H9 (cell line): ENCODE data around the gene MOV10L1. TPM values are rescaled to one million over a fixed set of nuclear protein-coding genes. Genes with fewer than 3 reads are reported as not detected.

Source experiments
- DNase-seq: peaks from one replicate; pipeline ENCODE4 v3.0.0-alpha.2; 2017
- H2AFZ ChIP-seq: one replicate; pipeline ENCODE4 v1.6.1; 2013; ENCODE audit warnings: mild to moderate bottlenecking, low read length, control low read depth, moderate library complexity
- H2AK5ac ChIP-seq: 2 replicates; pipeline ENCODE4 v1.6.1; 2013; ENCODE audit warnings: low read length, control low read depth, mixed read lengths; ENCODE audit not compliant: insufficient read length
- H2BK120ac ChIP-seq: one replicate; pipeline ENCODE4 v1.6.1; 2013; ENCODE audit warnings: low read depth, mild to moderate bottlenecking, low read length, control low read depth, inconsistent platforms; ENCODE audit not compliant: poor library complexity, severe bottlenecking
- H2BK12ac ChIP-seq: 2 replicates; pipeline ENCODE4 v1.6.1; 2013; ENCODE audit warnings: low read length, control low read depth, mixed read lengths, low read depth; ENCODE audit not compliant: insufficient read length
- H2BK15ac ChIP-seq: 2 replicates; pipeline ENCODE4 v1.6.1; 2013; ENCODE audit warnings: low read depth, low read length, control low read depth
- H2BK20ac ChIP-seq: one replicate; pipeline ENCODE4 v1.6.1; 2013; ENCODE audit warnings: low read depth, mild to moderate bottlenecking, low read length, control low read depth, inconsistent platforms; ENCODE audit not compliant: poor library complexity, severe bottlenecking
- H2BK5ac ChIP-seq: 2 replicates; pipeline ENCODE4 v1.6.1; 2013; ENCODE audit warnings: low read length, control low read depth, mixed read lengths; ENCODE audit not compliant: insufficient read length
- H3K14ac ChIP-seq: 2 replicates; pipeline ENCODE4 v1.6.1; 2013; ENCODE audit warnings: low read length, control low read depth; ENCODE audit not compliant: insufficient read depth
- H3K18ac ChIP-seq: 2 replicates; pipeline ENCODE4 v1.6.1; 2013; ENCODE audit warnings: low read depth, mild to moderate bottlenecking, mixed read lengths, low read length, control low read depth; ENCODE audit not compliant: insufficient read length
- H3K23ac ChIP-seq: 2 replicates; pipeline ENCODE4 v1.6.1; 2013; ENCODE audit warnings: low read length, control low read depth, mixed read lengths, low read depth; ENCODE audit not compliant: insufficient read length
- H3K23me2 ChIP-seq: 2 replicates; pipeline ENCODE4 v1.6.1; 2013; ENCODE audit warnings: low read depth, mild to moderate bottlenecking, mixed read lengths, low read length, control low read depth; ENCODE audit not compliant: insufficient read length, poor library complexity, severe bottlenecking
- H3K27ac ChIP-seq: 2 replicates; pipeline ENCODE4 v1.5.1; 2013; ENCODE audit warnings: low read length, control low read depth, mixed read lengths, low read depth; ENCODE audit not compliant: insufficient read length
- H3K27me3 ChIP-seq: 2 replicates; pipeline ENCODE4 v1.6.1; 2013; ENCODE audit warnings: low read length, control low read depth, inconsistent platforms; ENCODE audit not compliant: insufficient read depth
- H3K4ac ChIP-seq: 2 replicates; pipeline ENCODE4 v1.6.1; 2013; ENCODE audit warnings: low read depth, mild to moderate bottlenecking, control low read depth, inconsistent platforms, low read length, moderate library complexity
- H3K4me1 ChIP-seq: 2 replicates; pipeline ENCODE4 v1.6.1; 2013; ENCODE audit warnings: low read length, control low read depth, inconsistent platforms; ENCODE audit not compliant: insufficient read depth
- H3K4me2 ChIP-seq: 2 replicates; pipeline ENCODE4 v1.6.1; 2013; ENCODE audit warnings: low read length, control low read depth, mixed read lengths; ENCODE audit not compliant: insufficient read length, insufficient read depth
- H3K56ac ChIP-seq: 2 replicates; pipeline ENCODE4 v1.6.1; 2013; ENCODE audit warnings: low read depth, mild to moderate bottlenecking, mixed read lengths, low read length, control low read depth; ENCODE audit not compliant: insufficient read length
- H3K79me1 ChIP-seq: 2 replicates; pipeline ENCODE4 v1.6.1; 2013; ENCODE audit warnings: low read depth, mild to moderate bottlenecking, moderate library complexity, low read length, control low read depth, inconsistent platforms; ENCODE audit not compliant: insufficient read depth, poor library complexity, severe bottlenecking
- H3K79me2 ChIP-seq: 2 replicates; pipeline ENCODE4 v1.6.1; 2013; ENCODE audit warnings: low read length, control low read depth, inconsistent platforms; ENCODE audit not compliant: insufficient read depth
- H3K9ac ChIP-seq: 2 replicates; pipeline ENCODE4 v1.6.1; 2013; ENCODE audit warnings: low read length, control low read depth, mixed read lengths; ENCODE audit not compliant: insufficient read length; ENCODE audit errors: extremely low read depth
- H3K9me3 ChIP-seq: one replicate; pipeline ENCODE4 v1.6.1; 2013; ENCODE audit warnings: low read depth, low read length, inconsistent platforms; ENCODE audit not compliant: control insufficient read depth
- H3T11ph ChIP-seq: one replicate; pipeline ENCODE4 v1.6.1; 2013; ENCODE audit warnings: mild to moderate bottlenecking, low read length, control low read depth, inconsistent platforms
- H4K20me1 ChIP-seq: one replicate; pipeline ENCODE4 v1.6.1; 2013; ENCODE audit not compliant: control insufficient read depth, insufficient read length, insufficient read depth
- H4K5ac ChIP-seq: 2 replicates; pipeline ENCODE4 v1.6.1; 2013; ENCODE audit warnings: low read depth, mild to moderate bottlenecking, mixed read lengths, low read length, control low read depth; ENCODE audit not compliant: insufficient read length
- H4K8ac ChIP-seq: replicated peaks from 2 replicates; pipeline ENCODE4 v1.6.1; 2013; ENCODE audit warnings: low read length, control low read depth, mixed read lengths, low read depth; ENCODE audit not compliant: insufficient read length
- H4K91ac ChIP-seq: 2 replicates; pipeline ENCODE4 v1.6.1; 2013; ENCODE audit warnings: low read depth, mild to moderate bottlenecking, moderate library complexity, mixed read lengths, low read length, control low read depth; ENCODE audit not compliant: insufficient read length
- H3K27ac Mint-ChIP-seq, 3 experiments: 2 replicates in 2 of 3; 3 replicates in 1 of 3; pipeline ENCODE4 v1.8.0; 2020 to 2021; ENCODE audit warnings: mixed read lengths in 3 of 3, mild to moderate bottlenecking in 1 of 3, moderate library complexity in 1 of 3
- H3K27me3 Mint-ChIP-seq: 2 replicates; pipeline ENCODE4 v1.8.0; 2021; ENCODE audit warnings: low read depth, mild to moderate bottlenecking, moderate library complexity, mixed read lengths
- H3K36me3 Mint-ChIP-seq, 3 experiments: 2 replicates in 2 of 3; 3 replicates in 1 of 3; pipeline ENCODE4 v1.8.0; 2020 to 2021; ENCODE audit warnings: low read depth in 3 of 3, mixed read lengths in 3 of 3; ENCODE audit not compliant: insufficient read depth in 1 of 3
- H3K4me1 Mint-ChIP-seq, 2 experiments: 2 replicates each; pipeline ENCODE4 v1.8.0; 2020; ENCODE audit warnings: mixed read lengths in 2 of 2
- H3K4me3 Mint-ChIP-seq, 2 experiments: 2 replicates in 1 of 2; 3 replicates in 1 of 2; pipeline ENCODE4 v1.8.0; 2020 to 2021; ENCODE audit warnings: mild to moderate bottlenecking in 2 of 2, mixed read lengths in 2 of 2, moderate library complexity in 1 of 2
- H3K9me3 Mint-ChIP-seq, 2 experiments: 2 replicates in 1 of 2; 3 replicates in 1 of 2; pipeline ENCODE4 v1.8.0; 2020; ENCODE audit warnings: mild to moderate bottlenecking in 2 of 2, mixed read lengths in 2 of 2, moderate library complexity in 1 of 2
- WGBS: extraction: QIAGEN DNeasy Blood & Tissue Kit; methylation state at CpG from one replicate; pipeline ENCODE4 v1.1.7; 2013; ENCODE audit warnings: missing lambda C conversion rate, low lambda C conversion rate, mixed read lengths; ENCODE audit not compliant: insufficient read length; ENCODE audit errors: extremely low coverage; 5-methylcytosine and 5-hydroxymethylcytosine counted together
- total RNA-seq: library from RNA; stranded (reverse); gene quantifications from 2 replicates; pipeline ENCODE4 v1.2.1, GENCODE V29; 2021
- TF ChIP-seq, protein P1 (sequence below): fragments of 200-600 bp; sonication (generic); conservative IDR thresholded peaks from 3 replicates; pipeline ENCODE4 v1.8.0; 2021; ENCODE audit warnings: antibody characterized with exemption, mild to moderate bottlenecking

Gene MOV10L1
- total RNA-seq, 1 experiment from 2014 or later: not detected

DNA sequence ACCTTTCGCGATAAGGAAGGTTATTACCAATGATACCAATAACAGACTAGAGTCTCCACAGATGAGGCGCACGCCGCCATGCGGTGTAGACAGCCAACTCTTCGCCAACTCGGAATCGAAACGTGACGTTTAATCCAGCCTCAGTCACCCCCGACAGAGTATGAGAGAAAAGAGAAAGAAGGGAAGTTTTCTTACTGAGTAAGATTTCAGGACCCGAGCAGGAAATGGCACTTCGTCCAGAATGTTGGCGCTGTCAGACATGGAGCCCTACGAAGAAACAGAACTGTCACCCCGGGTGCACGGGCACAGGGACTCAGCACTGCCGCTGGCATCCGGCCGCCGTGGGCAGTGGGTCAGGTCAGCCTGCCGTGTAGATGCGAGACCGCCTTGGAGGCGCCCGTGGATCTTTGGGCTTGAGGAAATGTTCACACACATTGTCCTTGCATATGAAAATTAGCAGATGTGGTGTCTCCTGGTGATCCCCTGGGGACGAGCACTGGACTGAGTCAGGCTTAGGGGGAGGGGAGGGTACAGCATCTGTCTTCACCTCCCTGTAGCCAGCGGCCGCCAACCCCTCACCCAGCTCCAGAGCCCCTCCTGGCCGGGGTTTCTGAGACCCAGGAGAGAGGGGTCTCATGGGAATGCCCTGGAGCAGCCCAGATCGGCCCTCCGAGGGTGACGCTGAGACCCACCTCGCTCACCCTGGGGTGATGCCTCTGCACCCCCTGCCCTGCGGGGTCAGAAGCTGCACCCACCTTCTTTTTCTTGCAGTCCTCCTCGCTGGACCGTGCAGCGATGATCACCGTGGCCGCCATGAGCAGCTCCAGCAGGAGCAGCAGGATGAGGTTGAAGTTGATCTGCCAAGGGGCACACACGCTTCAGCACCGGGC, 12.9 kb upstream of the MOV10L1 start:
- Mint-ChIP-seq H3K4me3 (no peak overlapping the region; a peak in 1 of 5 replicates), H3K4me1 (0 out of 4 replicates have a peak, but pooled peaks cover 0 to 5% of the 10 kb centered on the region in 2 experiments), H3K9me3 (no peaks in the 10 kb centered on the region), H3K27ac (no peak overlapping the region), H3K27me3 (peaks cover 7% of the 10 kb centered on the region), H3K36me3 (no peaks in the 10 kb centered on the region)
- no peak overlapping the region for H2AK5ac ChIP-seq
- H4K91ac ChIP-seq: no peak overlapping the region
- H3K23ac ChIP-seq: no peak overlapping the region
- H2AFZ ChIP-seq: no peak overlapping the region
- H4K5ac ChIP-seq: no peak overlapping the region
- WGBS: no CpG with 5 or more reads among the region's 43 CpGs
- no peak overlapping the region for H4K8ac ChIP-seq
- H3K56ac ChIP-seq: no peak overlapping the region
- H2BK20ac ChIP-seq: no peak overlapping the region
- no peaks in the 10 kb centered on the region for H4K20me1 ChIP-seq
- H3K27me3 ChIP-seq: no peaks in the 10 kb centered on the region
- no peak overlapping the region for H2BK12ac ChIP-seq
- H3K14ac ChIP-seq: no peak overlapping the region; the same call in 1 of the 2 replicates
- H3K18ac ChIP-seq: no peak overlapping the region
- H3K27ac ChIP-seq: no peak overlapping the region
- H2BK5ac ChIP-seq: no peak overlapping the region
- no peaks in the 10 kb centered on the region for H3K4me1 ChIP-seq
- no peak overlapping the region for H3T11ph ChIP-seq
- no peak overlapping the region for H3K4me2 ChIP-seq
- no peak overlapping the region for H3K4ac ChIP-seq
- no peaks in the 10 kb centered on the region for H3K79me2 ChIP-seq
- DNase-seq: no peak
- H3K79me1 ChIP-seq: no peaks in the 10 kb centered on the region
- H3K9me3 ChIP-seq: no peaks in the 10 kb centered on the region
- no peaks in the 10 kb centered on the region for H3K23me2 ChIP-seq
- TF ChIP-seq, protein P1, sequence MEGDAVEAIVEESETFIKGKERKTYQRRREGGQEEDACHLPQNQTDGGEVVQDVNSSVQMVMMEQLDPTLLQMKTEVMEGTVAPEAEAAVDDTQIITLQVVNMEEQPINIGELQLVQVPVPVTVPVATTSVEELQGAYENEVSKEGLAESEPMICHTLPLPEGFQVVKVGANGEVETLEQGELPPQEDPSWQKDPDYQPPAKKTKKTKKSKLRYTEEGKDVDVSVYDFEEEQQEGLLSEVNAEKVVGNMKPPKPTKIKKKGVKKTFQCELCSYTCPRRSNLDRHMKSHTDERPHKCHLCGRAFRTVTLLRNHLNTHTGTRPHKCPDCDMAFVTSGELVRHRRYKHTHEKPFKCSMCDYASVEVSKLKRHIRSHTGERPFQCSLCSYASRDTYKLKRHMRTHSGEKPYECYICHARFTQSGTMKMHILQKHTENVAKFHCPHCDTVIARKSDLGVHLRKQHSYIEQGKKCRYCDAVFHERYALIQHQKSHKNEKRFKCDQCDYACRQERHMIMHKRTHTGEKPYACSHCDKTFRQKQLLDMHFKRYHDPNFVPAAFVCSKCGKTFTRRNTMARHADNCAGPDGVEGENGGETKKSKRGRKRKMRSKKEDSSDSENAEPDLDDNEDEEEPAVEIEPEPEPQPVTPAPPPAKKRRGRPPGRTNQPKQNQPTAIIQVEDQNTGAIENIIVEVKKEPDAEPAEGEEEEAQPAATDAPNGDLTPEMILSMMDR: no peak
- H3K9ac ChIP-seq: no peak overlapping the region
- H2BK120ac ChIP-seq: no peak overlapping the region
- no peak overlapping the region for H2BK15ac ChIP-seq
